ENCODE results near the gene MYLK3.
A peak's percentile ranks its signal among the peaks of the same experiment; 100 is the strongest.

Gene MYLK3

GRCh38 chr16:46693598-46693997, 54.5 kb downstream of the MYLK3 start:
- no peak for DNase-seq (ENCODE audit: low read depth)
- no peak for TF ChIP-seq CTCF (conservative IDR thresholded peaks at IDR 0.05; ENCODE audit: low read length)
- H3K4me3 ChIP-seq (ENCODE audit: low read length): no peak overlapping the region

DNA sequence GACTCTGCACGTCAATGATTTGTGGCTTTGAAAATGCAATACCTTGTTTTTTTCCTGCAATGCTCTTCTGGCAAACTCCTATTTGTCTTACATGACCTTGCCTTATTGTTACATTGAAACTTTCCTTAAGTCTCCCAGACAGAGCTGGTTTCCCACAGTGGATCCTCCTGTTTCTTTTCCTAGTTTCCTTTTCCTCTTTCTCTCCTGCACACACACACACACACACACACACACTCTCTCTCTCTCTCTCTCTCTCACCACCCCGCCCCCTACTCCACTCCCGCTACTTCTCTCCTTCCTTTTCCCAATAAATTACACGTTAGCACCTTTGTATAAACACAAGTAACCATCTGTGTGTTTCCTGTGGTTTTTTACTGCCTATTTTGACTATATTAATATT, 56.4 kb downstream of the MYLK3 start:
- DNase-seq (ENCODE audit: low read depth): peak; percentile 42
- H3K4me3 ChIP-seq (ENCODE audit: low read length): no peak overlapping the region
- TF ChIP-seq CTCF (conservative IDR thresholded peaks at IDR 0.05; ENCODE audit: low read length): no peak

DNA sequence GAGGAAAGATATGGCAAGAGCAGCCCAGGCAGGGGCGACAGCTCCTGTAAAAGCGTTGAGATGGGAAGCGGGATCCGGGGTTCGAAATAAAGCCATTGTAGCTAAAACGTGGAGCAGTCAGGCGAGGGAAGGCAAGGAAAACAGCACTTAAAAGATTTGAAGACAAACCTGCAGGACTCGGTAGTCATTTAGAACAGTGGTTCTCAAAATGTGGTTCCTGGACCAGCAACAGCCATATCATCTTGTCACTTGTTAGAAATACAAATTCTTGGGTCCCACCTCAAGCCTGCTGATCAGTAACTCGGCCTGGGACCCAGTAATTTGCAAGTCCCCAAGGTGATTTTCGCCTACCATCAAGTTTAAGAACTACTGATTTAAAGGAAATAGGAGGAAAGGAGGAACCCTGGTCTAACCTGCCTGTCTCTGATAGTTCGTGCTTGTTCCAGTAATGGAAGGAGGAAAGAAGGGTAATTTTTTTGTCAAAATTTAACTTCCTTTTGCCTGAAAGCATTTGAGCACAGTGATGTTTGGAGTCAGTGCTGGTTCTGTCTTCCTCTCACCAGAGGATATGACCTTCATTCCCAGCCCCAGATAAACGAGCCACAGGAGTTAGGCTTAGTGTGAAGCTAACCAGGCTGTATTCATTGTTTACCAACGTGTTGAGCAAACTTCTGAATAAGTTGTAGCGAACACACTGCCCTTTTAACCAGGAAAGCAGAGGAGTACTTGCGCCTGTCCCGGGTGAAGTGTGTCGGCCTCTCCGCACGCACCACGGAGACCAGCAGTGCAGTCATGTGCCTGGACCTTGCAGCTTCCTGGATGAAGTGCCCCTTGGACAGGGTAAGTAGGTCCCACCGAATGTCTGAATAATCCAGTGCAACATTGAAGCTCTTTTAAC, 57.6 kb downstream of the MYLK3 start:
- DNase-seq (ENCODE audit: low read depth): peak; percentile 24
- peak overlapping the region; percentile 96 for H3K4me3 ChIP-seq (ENCODE audit: low read length)
- no peak for TF ChIP-seq CTCF (conservative IDR thresholded peaks at IDR 0.05; ENCODE audit: low read length)

- peak; percentile 56 for TF ChIP-seq CTCF (conservative IDR thresholded peaks at IDR 0.05; ENCODE audit: low read length)
- peak; percentile 95 for DNase-seq (ENCODE audit: low read depth)
- H3K4me3 ChIP-seq (ENCODE audit: low read length): peak within 1 kb of the TSS; percentile 96
These were observed 58.5 kb downstream of the MYLK3 start, which contains the start of gene ORC6 for GRCh38 chr16:46689365-46690280. ORC6 (plus strand) TSS chr16:46689659; CDS start chr16:46689706, 47 bp downstream.

DNA sequence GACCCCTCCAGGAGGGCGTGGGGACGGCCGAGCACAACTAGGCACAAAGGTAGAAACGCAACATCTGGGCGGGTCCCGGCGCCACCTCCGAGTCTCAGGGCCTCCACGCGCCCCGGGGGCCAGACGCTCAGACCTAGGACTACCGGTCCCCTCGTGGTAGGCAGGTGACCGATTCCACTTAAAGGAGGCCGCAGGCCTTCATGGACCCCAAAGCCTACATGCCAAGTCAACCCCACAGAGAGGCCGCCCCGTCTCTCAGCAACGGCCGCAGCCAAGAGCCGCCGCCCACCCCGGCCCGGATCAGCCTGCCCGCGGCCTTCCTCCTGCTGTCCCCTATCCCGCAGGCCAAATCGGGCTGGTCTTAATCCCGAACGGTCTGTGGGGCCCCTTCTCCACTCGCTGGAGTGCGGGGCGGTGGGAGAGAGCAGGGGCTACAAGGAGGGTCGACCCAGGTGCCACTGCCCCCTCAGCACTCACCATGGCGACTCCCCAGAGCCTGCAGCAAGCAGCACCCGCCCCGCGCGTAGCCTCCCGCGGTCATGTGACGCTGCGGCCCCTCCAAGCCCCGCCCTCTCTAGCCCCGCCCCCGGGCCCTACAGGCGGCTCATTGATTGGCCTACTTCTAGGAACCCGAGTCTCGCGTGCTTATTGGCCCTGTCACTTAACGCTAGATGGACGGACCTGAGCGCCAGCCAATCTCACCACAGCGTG, 59.3 kb downstream of the MYLK3 start, which contains the start of gene VPS35:
Gene VPS35, minus strand, starts transcription at position 525 of the 711 bp plus-strand sequence. Its CDS starts 45 bp downstream, at position 480.
- peak; percentile 98 for DNase-seq (ENCODE audit: low read depth)
- peak within 1 kb of the TSS; percentile 96 for H3K4me3 ChIP-seq (ENCODE audit: low read length)
- TF ChIP-seq CTCF (conservative IDR thresholded peaks at IDR 0.05; ENCODE audit: low read length): 0 out of 2 replicates have a peak, but pooled peaks have one; percentile 32

DNA sequence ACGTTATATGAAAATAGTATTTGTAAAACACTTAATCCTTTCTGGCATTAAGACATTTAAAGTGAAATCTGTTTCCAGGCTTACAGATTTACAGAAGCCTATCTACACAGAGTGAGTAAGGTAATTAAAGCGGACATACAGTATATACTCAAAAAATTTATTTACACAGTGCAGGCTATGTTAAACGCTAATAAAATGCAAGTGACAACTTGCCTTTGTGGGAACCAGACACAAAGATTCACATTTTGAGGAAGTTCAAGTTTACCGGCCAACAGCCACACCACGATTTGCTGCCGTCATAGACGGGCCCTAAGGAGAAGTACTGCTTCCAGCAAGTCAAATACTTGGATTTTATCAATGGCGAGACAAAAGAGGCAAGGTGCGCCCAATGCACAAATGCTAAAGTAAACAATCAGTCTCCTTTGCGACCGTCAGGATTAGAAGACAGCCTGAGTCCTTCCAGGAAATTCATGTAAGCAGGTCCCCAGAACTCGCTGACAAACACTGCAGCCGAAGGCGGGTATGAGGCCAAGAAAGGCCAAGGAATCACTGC, 60.0 kb downstream of the MYLK3 start:
- DNase-seq (ENCODE audit: low read depth): no peak
- TF ChIP-seq CTCF (conservative IDR thresholded peaks at IDR 0.05; ENCODE audit: low read length): no peak; the same call in 1 of the 2 replicates
- peak overlapping the region; percentile 96 for H3K4me3 ChIP-seq (ENCODE audit: low read length)
